OCI-LY3 (cell line): ENCODE results near the gene PEMT.

Experiments used
- EZH2phosphoT487 ChIP-seq: fragments of 200-600 bp; shearing (Covaris generic); IDR thresholded peaks from 2 replicates; pipeline ENCODE4 v1.6.1; 2018; ENCODE audit warnings: antibody characterized with exemption, mixed run types, low read depth
- TF ChIP-seq, protein P1 (sequence below): fragments of 200-600, 300-600 bp; sonication (generic); IDR thresholded peaks from 2 replicates; pipeline ENCODE4 v1.5.1; 2014; ENCODE audit warnings: antibody characterized with exemption, low read length, low read depth

DNA sequence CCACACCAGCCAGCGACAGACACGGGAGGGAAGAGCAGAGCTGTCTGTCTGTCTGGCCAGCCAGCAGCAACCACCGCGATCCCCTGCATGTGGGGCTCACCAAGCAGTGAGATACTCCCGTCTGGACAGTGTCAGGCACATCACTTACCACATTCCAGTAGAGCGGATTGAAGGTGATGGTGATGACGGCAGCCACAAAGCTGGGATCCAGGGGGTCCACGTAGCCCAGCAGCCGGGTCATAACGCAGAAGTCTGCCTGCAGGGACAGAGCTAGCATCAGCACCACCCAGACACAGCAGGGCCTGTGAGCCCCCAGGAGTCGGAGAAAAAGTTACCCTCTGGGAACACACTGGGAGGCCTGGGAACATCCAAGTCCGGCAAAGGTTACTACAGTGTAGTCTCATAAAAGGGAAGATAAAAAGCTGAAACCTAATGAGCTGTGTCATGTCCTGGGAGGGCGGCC lies 14.7 kb downstream of the PEMT start:
- TF ChIP-seq, protein P1, sequence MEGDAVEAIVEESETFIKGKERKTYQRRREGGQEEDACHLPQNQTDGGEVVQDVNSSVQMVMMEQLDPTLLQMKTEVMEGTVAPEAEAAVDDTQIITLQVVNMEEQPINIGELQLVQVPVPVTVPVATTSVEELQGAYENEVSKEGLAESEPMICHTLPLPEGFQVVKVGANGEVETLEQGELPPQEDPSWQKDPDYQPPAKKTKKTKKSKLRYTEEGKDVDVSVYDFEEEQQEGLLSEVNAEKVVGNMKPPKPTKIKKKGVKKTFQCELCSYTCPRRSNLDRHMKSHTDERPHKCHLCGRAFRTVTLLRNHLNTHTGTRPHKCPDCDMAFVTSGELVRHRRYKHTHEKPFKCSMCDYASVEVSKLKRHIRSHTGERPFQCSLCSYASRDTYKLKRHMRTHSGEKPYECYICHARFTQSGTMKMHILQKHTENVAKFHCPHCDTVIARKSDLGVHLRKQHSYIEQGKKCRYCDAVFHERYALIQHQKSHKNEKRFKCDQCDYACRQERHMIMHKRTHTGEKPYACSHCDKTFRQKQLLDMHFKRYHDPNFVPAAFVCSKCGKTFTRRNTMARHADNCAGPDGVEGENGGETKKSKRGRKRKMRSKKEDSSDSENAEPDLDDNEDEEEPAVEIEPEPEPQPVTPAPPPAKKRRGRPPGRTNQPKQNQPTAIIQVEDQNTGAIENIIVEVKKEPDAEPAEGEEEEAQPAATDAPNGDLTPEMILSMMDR = no peak
- TF ChIP-seq EZH2phosphoT487 = no peak
